Neural progenitor cell (in vitro differentiated cells): Measurements from ENCODE around the gene SFXN5. TPM values are rescaled to one million over a fixed set of nuclear protein-coding genes. Genes with fewer than 3 reads are reported as not detected.

ENCODE experiments used
- DNase-seq: peaks from one replicate; pipeline ENCODE4 v3.0.0-alpha.2; 2016; ENCODE audit warnings: low spot score
- H2AFZ ChIP-seq: fragments of 200-600 bp; sonication (generic); replicated peaks from 2 replicates; pipeline ENCODE4 v1.6.1; 2016; ENCODE audit warnings: antibody characterized with exemption
- H3F3A ChIP-seq: fragments of 200-600 bp; sonication (generic); 2 replicates; pipeline ENCODE4 v1.6.1; 2016; ENCODE audit warnings: antibody characterized with exemption, low read depth
- H3K27ac ChIP-seq: fragments of 200-600 bp; sonication (generic); 2 replicates; pipeline ENCODE4 v1.5.1; 2016; ENCODE audit warnings: mild to moderate bottlenecking
- H3K27me3 ChIP-seq: fragments of 200-600 bp; sonication (generic); 2 replicates; pipeline ENCODE4 v1.6.1; 2016; ENCODE audit warnings: mild to moderate bottlenecking, moderate library complexity
- H3K36me3 ChIP-seq: fragments of 200-600 bp; sonication (generic); 2 replicates; pipeline ENCODE4 v1.5.1; 2016
- H3K4me1 ChIP-seq: fragments of 200-600 bp; sonication (generic); 2 replicates; pipeline ENCODE4 v1.6.1; 2016; ENCODE audit warnings: mixed run types
- H3K4me2 ChIP-seq: fragments of 200-600 bp; sonication (generic); 2 replicates; pipeline ENCODE4 v1.6.1; 2016
- H3K4me3 ChIP-seq: fragments of 200-600 bp; sonication (generic); 2 replicates; pipeline ENCODE4 v1.5.1; 2016
- H3K79me2 ChIP-seq: fragments of 200-600 bp; sonication (generic); 2 replicates; pipeline ENCODE4 v1.6.1; 2016; ENCODE audit warnings: low read depth
- H3K9ac ChIP-seq: fragments of 200-600 bp; sonication (generic); 2 replicates; pipeline ENCODE4 v1.6.1; 2016
- H3K9me3 ChIP-seq: fragments of 200-600 bp; sonication (generic); 2 replicates; pipeline ENCODE4 v1.5.1; 2016; ENCODE audit warnings: low read depth
- H4K20me1 ChIP-seq: fragments of 200-600 bp; sonication (generic); 2 replicates; pipeline ENCODE4 v1.6.1; 2016; ENCODE audit warnings: low read depth
- H3K27ac Mint-ChIP-seq: 3 replicates; pipeline ENCODE4 v1.8.0; 2021; ENCODE audit warnings: mixed read lengths
- H3K27me3 Mint-ChIP-seq: 2 replicates; pipeline ENCODE4 v1.8.0; 2022; ENCODE audit warnings: low read depth, mild to moderate bottlenecking, inconsistent platforms, moderate library complexity, mixed read lengths; ENCODE audit not compliant: insufficient read depth
- H3K36me3 Mint-ChIP-seq: 3 replicates; pipeline ENCODE4 v1.8.0; 2021; ENCODE audit warnings: mixed read lengths
- H3K4me1 Mint-ChIP-seq: 3 replicates; pipeline ENCODE4 v1.8.0; 2021; ENCODE audit warnings: mixed read lengths
- H3K4me3 Mint-ChIP-seq: 3 replicates; pipeline ENCODE4 v1.8.0; 2021; ENCODE audit warnings: mild to moderate bottlenecking, moderate library complexity, mixed read lengths
- H3K9me3 Mint-ChIP-seq: 3 replicates; pipeline ENCODE4 v1.8.0; 2020; ENCODE audit warnings: mixed read lengths
- EZH2 ChIP-seq: fragments of 200-600 bp; sonication (generic); IDR thresholded peaks from 2 replicates; pipeline ENCODE4 v1.6.1; 2017; ENCODE audit warnings: antibody characterized with exemption, mild to moderate bottlenecking, moderate library complexity
- EZH2phosphoT487 ChIP-seq: fragments of 200-600 bp; sonication (generic); IDR thresholded peaks from 2 replicates; pipeline ENCODE4 v1.6.1; 2017; ENCODE audit warnings: antibody characterized with exemption
- total RNA-seq: library from RNA; depleted of rRNA; stranded (reverse); fragments of >200 nt; gene quantifications from 2 replicates; pipeline ENCODE4 v1.2.3, GENCODE V29; 2015; ENCODE audit warnings: low replicate concordance
- TF ChIP-seq, protein P1 (sequence below): fragments of 200-600 bp; sonication (generic); IDR thresholded peaks from 2 replicates; pipeline ENCODE4 v1.5.1; 2017; ENCODE audit warnings: antibody characterized with exemption, mild to moderate bottlenecking

Gene SFXN5
- total RNA-seq, 1 donor from 2014 or later, result 3.4 TPM

DNA sequence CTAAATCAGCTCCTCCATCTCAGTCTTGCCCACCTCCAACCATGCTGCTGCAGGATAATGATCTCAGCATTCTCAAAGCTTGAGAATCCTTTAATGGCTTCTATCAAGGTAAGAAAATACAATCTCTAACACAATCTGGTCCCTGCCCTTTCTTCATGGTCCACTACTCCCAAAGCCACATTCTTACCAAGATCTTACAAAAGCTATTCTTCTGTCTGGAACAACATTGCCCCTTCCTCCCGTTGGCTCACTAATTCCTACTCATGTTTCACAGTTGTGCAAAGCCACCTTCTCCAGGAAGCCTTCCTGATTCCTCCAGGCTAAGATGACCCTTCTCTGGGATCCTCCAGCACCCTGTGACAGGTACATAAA, 5.9 kb upstream of the SFXN5 start:
- H2AFZ ChIP-seq, result no peak overlapping the region
- no peak overlapping the region for H3K4me3 Mint-ChIP-seq
- H3K4me2 ChIP-seq, result no peak overlapping the region
- H3K9ac ChIP-seq, result no peak overlapping the region
- peaks cover 5% of the 10 kb centered on the region for H4K20me1 ChIP-seq
- H3K36me3 Mint-ChIP-seq, result peaks cover 3% of the 10 kb centered on the region
- no peak overlapping the region for H3K27ac Mint-ChIP-seq
- no peak for DNase-seq
- TF ChIP-seq, protein P1, sequence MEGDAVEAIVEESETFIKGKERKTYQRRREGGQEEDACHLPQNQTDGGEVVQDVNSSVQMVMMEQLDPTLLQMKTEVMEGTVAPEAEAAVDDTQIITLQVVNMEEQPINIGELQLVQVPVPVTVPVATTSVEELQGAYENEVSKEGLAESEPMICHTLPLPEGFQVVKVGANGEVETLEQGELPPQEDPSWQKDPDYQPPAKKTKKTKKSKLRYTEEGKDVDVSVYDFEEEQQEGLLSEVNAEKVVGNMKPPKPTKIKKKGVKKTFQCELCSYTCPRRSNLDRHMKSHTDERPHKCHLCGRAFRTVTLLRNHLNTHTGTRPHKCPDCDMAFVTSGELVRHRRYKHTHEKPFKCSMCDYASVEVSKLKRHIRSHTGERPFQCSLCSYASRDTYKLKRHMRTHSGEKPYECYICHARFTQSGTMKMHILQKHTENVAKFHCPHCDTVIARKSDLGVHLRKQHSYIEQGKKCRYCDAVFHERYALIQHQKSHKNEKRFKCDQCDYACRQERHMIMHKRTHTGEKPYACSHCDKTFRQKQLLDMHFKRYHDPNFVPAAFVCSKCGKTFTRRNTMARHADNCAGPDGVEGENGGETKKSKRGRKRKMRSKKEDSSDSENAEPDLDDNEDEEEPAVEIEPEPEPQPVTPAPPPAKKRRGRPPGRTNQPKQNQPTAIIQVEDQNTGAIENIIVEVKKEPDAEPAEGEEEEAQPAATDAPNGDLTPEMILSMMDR, result no peak
- TF ChIP-seq EZH2 (no peak), EZH2phosphoT487 (no peak)
- H3K9me3 Mint-ChIP-seq, result no peaks in the 10 kb centered on the region
- no peaks in the 10 kb centered on the region for H3K9me3 ChIP-seq
- H3K4me1 Mint-ChIP-seq, result no peaks in the 10 kb centered on the region
- H3K27me3 ChIP-seq, result peaks cover 8% of the 10 kb centered on the region
- H3K27ac ChIP-seq, result no peak overlapping the region
- no peak overlapping the region for H3K4me3 ChIP-seq
- no peaks in the 10 kb centered on the region for H3F3A ChIP-seq
- no peaks in the 10 kb centered on the region for H3K79me2 ChIP-seq
- no peaks in the 10 kb centered on the region for H3K36me3 ChIP-seq
- peaks cover 9% of the 10 kb centered on the region for H3K4me1 ChIP-seq
- H3K27me3 Mint-ChIP-seq, result peaks cover 5% of the 10 kb centered on the region

DNA sequence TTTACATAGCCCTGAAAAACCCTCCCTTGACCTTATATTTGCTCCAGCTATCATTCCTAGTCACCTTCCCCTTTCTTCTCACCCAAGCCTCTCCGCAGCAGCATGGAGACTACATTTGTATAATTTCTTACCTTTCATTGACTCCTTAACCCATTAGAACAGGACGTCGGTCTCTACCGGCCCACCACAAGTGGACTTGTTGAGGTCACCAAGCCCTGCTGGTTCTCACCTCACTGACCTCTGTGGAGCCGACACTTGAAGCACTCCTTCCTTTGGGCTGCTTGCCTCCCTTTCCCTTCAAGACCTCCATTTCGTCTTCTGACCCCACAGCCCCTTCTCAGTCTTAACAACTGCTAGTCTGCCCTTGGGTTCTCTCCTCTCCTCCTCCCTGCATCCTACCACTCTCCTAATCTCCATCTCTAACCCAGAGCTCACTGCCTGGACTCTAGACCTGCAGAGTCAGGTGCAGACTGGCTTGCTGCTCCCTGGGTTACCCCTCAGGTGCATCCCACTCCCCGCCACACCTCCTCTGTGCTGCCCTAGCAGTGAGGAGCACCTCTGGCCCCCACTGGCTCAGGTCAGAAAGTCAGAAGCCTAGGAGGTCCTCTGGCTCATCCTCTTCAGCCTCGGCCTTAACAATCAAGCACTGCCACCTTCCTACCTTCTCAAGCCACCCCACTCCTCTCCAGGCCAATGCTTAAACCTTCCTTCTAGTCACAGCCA, 5.3 kb upstream of the SFXN5 start:
- Histone ChIP-seq H3K36me3 (no peaks in the 10 kb centered on the region), H2AFZ (no peak overlapping the region), H3K79me2 (no peaks in the 10 kb centered on the region), H3K27me3 (peaks cover 14% of the 10 kb centered on the region), H3K4me2 (no peak overlapping the region), H3K27ac (no peak overlapping the region), H3K9me3 (no peaks in the 10 kb centered on the region), H3F3A (no peaks in the 10 kb centered on the region), H3K9ac (no peak overlapping the region), H4K20me1 (peaks cover 5% of the 10 kb centered on the region), H3K4me3 (no peak overlapping the region), H3K4me1 (peaks cover 13% of the 10 kb centered on the region)
- H3K27ac Mint-ChIP-seq, result no peak overlapping the region
- no peaks in the 10 kb centered on the region for H3K9me3 Mint-ChIP-seq
- H3K4me3 Mint-ChIP-seq, result no peak overlapping the region
- DNase-seq, result no peak
- H3K4me1 Mint-ChIP-seq, result peaks cover 4% of the 10 kb centered on the region
- TF ChIP-seq EZH2, result no peak
- peaks cover 4% of the 10 kb centered on the region for H3K27me3 Mint-ChIP-seq
- peaks cover 3% of the 10 kb centered on the region for H3K36me3 Mint-ChIP-seq

DNA sequence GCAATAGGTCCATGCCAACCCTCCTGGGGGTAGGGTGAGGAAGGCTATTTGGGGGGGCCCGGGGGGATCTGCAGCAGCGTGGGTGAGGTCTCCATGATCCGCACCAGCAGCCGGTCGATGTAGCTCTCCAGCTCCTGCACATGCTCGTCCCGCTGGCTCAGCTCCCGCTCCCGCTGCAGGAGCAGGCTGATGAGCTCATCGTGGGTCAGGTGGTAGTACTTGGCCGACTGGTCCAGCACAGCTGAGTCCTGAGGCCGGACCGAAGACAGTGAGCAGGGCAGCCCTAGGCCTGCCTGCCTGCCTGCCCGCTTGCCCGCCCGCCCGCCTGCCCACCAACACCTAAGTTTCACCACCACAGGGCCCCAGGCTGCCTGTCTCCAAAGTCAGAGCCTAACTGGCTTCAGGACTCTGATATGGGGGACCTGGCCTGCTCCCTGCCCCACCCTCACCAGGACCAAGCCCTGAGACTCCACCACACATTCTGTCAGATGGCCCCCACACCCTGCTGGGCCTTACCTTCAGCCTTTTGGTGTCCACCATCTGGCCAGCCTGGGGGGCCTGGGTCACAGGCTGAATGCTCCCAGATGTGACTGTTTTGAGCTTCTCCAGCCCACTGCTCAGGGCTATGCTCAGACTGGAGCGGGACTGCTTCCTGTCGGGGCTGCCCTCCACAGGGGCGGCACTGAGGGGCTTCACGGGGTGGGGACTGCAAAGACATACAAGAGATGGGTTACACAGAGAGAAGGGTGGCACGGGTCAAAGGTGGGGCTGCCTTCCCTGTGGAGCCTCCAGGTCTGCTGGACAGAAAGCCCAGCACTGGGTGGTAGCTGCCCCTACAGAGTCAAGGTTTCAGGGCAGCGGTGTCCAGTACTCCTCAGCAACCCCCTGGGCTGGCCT, 4.2 kb upstream of the SFXN5 start:
- H3F3A ChIP-seq, result peaks cover 4% of the 10 kb centered on the region
- peaks cover 4% of the 10 kb centered on the region for H3K4me1 ChIP-seq
- no peak overlapping the region for H2AFZ ChIP-seq
- DNase-seq, result no peak
- H3K4me3 ChIP-seq, result no peak overlapping the region
- H3K9ac ChIP-seq, result no peak overlapping the region
- Mint-ChIP-seq H3K27me3 (peaks cover 3% of the 10 kb centered on the region), H3K4me1 (peaks cover 4% of the 10 kb centered on the region), H3K27ac (no peak overlapping the region), H3K36me3 (peaks cover 3% of the 10 kb centered on the region), H3K4me3 (no peak overlapping the region), H3K9me3 (no peaks in the 10 kb centered on the region)
- H3K9me3 ChIP-seq, result no peaks in the 10 kb centered on the region
- H3K27me3 ChIP-seq, result peaks cover 15% of the 10 kb centered on the region
- no peak overlapping the region for H3K4me2 ChIP-seq
- H3K79me2 ChIP-seq, result no peaks in the 10 kb centered on the region
- no peaks in the 10 kb centered on the region for H4K20me1 ChIP-seq
- TF ChIP-seq EZH2 (no peak), EZH2phosphoT487 (no peak)
- TF ChIP-seq, protein P1, result no peak
- H3K36me3 ChIP-seq, result no peaks in the 10 kb centered on the region
- H3K27ac ChIP-seq, result no peak overlapping the region
